Activated CD8-positive, alpha-beta memory T cell treated with anti-CD3 and anti-CD28 coated beads for 48 hours (primary cell): Measurements from ENCODE around the gene FREM1.
"Not testable (repeated sequence)": the region's sequence is repeated elsewhere in the genome, so short reads cannot be mapped to it uniquely, and the experiment has no call there.

Experiments
- DNase-seq, 3 experiments: peaks; one replicate each; pipeline ENCODE4 v3.0.0-alpha.2; 2020; ENCODE audit warnings: low read depth in 2 of 3, low spot score in 2 of 3

Gene FREM1

GRCh38 chr9:14909961-14910805 lies at the start of gene FREM1:
Gene FREM1 (minus strand): TSS chr9:14910428. CDS start chr9:14868977, 41,451 bp downstream.
- no peak for DNase-seq

- no peak for DNase-seq
Measured at GRCh38 chr9:14958989-14959388, 48.8 kb upstream of the FREM1 start.

GRCh38 chr9:14957109-14957508 lies 46.9 kb upstream of the FREM1 start:
- DNase-seq, result no peak

- no peak for DNase-seq
Measured at GRCh38 chr9:14956208-14956607, 46.0 kb upstream of the FREM1 start.

- DNase-seq, result no peak
Measured at GRCh38 chr9:14945351-14945750, 35.1 kb upstream of the FREM1 start.

GRCh38 chr9:14941501-14942405 lies 31.5 kb upstream of the FREM1 start:
- DNase-seq, result no peak

GRCh38 chr9:14939378-14939777 lies 29.1 kb upstream of the FREM1 start:
- DNase-seq, result no peak

- DNase-seq, result no peak
Measured at GRCh38 chr9:14937216-14937615, 27.0 kb upstream of the FREM1 start.

- no peak for DNase-seq
Measured at GRCh38 chr9:14936491-14936890, 26.3 kb upstream of the FREM1 start.

GRCh38 chr9:14935964-14936363 lies 25.7 kb upstream of the FREM1 start:
- no peak for DNase-seq

GRCh38 chr9:14935106-14935751 lies 25.0 kb upstream of the FREM1 start:
- DNase-seq, result no peak

GRCh38 chr9:14932641-14933040 lies 22.4 kb upstream of the FREM1 start:
- no peak for DNase-seq

GRCh38 chr9:14932231-14932630 lies 22.0 kb upstream of the FREM1 start:
- no peak for DNase-seq

GRCh38 chr9:14926941-14927624 lies 16.9 kb upstream of the FREM1 start:
- no peak for DNase-seq

GRCh38 chr9:14924230-14925219 lies 14.3 kb upstream of the FREM1 start:
- DNase-seq, result no peak

GRCh38 chr9:14923701-14924100 lies 13.5 kb upstream of the FREM1 start:
- DNase-seq, result no peak

GRCh38 chr9:14920805-14921204 lies 10.6 kb upstream of the FREM1 start:
- not testable (repeated sequence) for DNase-seq

- no peak for DNase-seq
Measured at GRCh38 chr9:14913366-14913765, 3.1 kb upstream of the FREM1 start.

- no peak for DNase-seq
Measured at GRCh38 chr9:14912859-14913258, 2.6 kb upstream of the FREM1 start.

- no peak for DNase-seq
Measured at GRCh38 chr9:14911046-14911445, 818 bp upstream of the FREM1 start.
